Measurements from ENCODE around the gene CACNA2D2. TPM values are rescaled to one million over a fixed set of nuclear protein-coding genes. Genes with fewer than 3 reads are reported as not detected.

Gene CACNA2D2
- total RNA-seq, 1 donor from 2014 or later = 17.3 TPM

DNA sequence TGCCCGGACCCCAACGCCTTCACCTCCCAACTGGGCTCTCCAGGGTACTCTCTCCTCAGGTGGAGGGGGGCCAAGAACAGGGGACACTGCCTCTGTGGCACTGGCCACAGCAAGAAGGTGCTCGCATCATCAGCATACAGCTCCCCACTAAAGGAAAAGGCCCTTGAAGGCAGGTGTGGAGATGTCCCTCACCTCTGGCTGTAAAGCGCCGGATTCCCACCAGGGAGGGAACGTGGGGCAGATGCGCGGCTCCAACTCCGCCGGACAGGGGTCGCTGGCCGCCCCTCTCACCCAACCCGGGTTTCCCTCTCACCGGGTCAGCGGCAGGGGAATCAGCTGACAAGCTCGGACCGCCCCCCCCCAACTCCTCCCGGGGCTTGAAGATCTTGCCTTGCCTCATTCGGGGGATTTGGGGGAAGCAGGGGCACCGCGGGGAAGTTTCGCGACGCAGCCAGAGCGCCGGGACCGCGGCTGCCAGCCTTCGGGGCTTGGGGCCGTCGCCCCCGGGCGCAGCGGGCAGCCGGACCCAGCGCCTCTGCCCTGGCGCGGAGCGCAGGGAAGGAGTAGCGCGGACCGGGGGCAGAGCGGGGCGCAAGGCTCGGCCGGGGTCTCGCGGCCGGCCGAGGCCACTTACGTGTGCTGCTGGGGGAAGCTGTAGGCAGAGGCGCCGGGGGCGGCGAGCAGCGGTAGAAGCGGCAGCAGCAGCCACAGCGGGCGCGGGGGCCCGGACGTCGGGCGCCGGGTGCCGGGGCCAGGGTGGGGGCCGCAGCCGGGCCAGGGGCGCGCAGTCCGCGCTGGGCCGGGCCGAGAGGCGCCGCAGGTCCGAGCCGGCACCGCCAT is 630 bp downstream of the CACNA2D2 start:
- Mint-ChIP-seq H3K4me3 (ENCODE audit: unreplicated experiment) (peak overlapping the region; percentile 53), H3K27me3 (ENCODE audit: unreplicated experiment) (peaks cover 19% of the 10 kb centered on the region), H3K27ac (ENCODE audit: unreplicated experiment) (no peak overlapping the region), H3K9me3 (ENCODE audit: unreplicated experiment) (no peaks in the 10 kb centered on the region), H3K4me1 (ENCODE audit: unreplicated experiment) (peaks cover 8% of the 10 kb centered on the region), H3K36me3 (ENCODE audit: low read depth, unreplicated experiment) (peaks cover 4% of the 10 kb centered on the region)
- peak; percentile 47 for DNase-seq (ENCODE audit: low spot score)
- TF ChIP-seq CTCF (IDR thresholded peaks at IDR 0.05; ENCODE audit: unreplicated experiment) = no peak

- DNase-seq (ENCODE audit: low spot score) = no peak
- H3K27me3 Mint-ChIP-seq (ENCODE audit: unreplicated experiment) = peaks cover 19% of the 10 kb centered on the region
- no peak overlapping the region for H3K27ac Mint-ChIP-seq (ENCODE audit: unreplicated experiment)
- peaks cover 10% of the 10 kb centered on the region for H3K4me1 Mint-ChIP-seq (ENCODE audit: unreplicated experiment)
- H3K4me3 Mint-ChIP-seq (ENCODE audit: unreplicated experiment) = peak overlapping the region; percentile 53
- no peaks in the 10 kb centered on the region for H3K9me3 Mint-ChIP-seq (ENCODE audit: unreplicated experiment)
- no peak for TF ChIP-seq CTCF (IDR thresholded peaks at IDR 0.05; ENCODE audit: unreplicated experiment)
- H3K36me3 Mint-ChIP-seq (ENCODE audit: low read depth, unreplicated experiment) = peaks cover 4% of the 10 kb centered on the region
Observed at GRCh38 chr3:50502225-50502583, 1.2 kb downstream of the CACNA2D2 start.

- H3K36me3 Mint-ChIP-seq (ENCODE audit: low read depth, unreplicated experiment) = no peaks in the 10 kb centered on the region
- DNase-seq (ENCODE audit: low spot score) = no peak
- peaks cover 12% of the 10 kb centered on the region for H3K4me1 Mint-ChIP-seq (ENCODE audit: unreplicated experiment)
- no peak for TF ChIP-seq CTCF (IDR thresholded peaks at IDR 0.05; ENCODE audit: unreplicated experiment)
- peaks cover 4% of the 10 kb centered on the region for H3K27me3 Mint-ChIP-seq (ENCODE audit: unreplicated experiment)
- H3K4me3 Mint-ChIP-seq (ENCODE audit: unreplicated experiment) = no peak overlapping the region
- no peaks in the 10 kb centered on the region for H3K9me3 Mint-ChIP-seq (ENCODE audit: unreplicated experiment)
- no peak overlapping the region for H3K27ac Mint-ChIP-seq (ENCODE audit: unreplicated experiment)
Observed at GRCh38 chr3:50495609-50496423, 7.6 kb downstream of the CACNA2D2 start.

- Mint-ChIP-seq H3K9me3 (ENCODE audit: unreplicated experiment) (no peaks in the 10 kb centered on the region), H3K36me3 (ENCODE audit: low read depth, unreplicated experiment) (no peaks in the 10 kb centered on the region), H3K4me1 (ENCODE audit: unreplicated experiment) (peaks cover 12% of the 10 kb centered on the region), H3K27me3 (ENCODE audit: unreplicated experiment) (peaks cover 8% of the 10 kb centered on the region), H3K4me3 (ENCODE audit: unreplicated experiment) (no peak overlapping the region), H3K27ac (ENCODE audit: unreplicated experiment) (no peak overlapping the region)
- TF ChIP-seq CTCF (IDR thresholded peaks at IDR 0.05; ENCODE audit: unreplicated experiment) = no peak
- DNase-seq (ENCODE audit: low spot score) = no peak
Observed at GRCh38 chr3:50494126-50494525, 9.3 kb downstream of the CACNA2D2 start.

DNA sequence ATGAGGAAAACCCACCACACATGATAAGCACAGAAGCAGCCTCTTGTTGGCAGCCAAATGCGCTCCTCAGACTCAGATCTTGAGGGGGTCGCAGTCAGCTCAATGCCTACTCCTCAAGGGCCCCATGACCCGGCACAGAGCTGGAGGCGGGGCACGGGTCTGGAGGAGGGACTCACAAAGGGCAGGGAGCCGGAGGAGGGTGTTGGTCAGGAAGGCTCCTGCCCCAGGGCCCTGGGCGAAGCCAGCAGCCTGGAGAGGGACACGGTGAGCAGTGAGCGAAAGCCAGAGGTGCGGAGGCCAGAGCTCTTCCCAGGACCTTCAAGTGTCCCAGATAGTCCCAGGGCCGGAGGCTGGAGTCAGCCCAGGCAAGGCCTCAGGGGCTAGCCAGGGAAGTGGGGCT is 9.8 kb downstream of the CACNA2D2 start:
- no peak overlapping the region for H3K4me3 Mint-ChIP-seq (ENCODE audit: unreplicated experiment)
- TF ChIP-seq CTCF (IDR thresholded peaks at IDR 0.05; ENCODE audit: unreplicated experiment) = no peak
- peaks cover 12% of the 10 kb centered on the region for H3K4me1 Mint-ChIP-seq (ENCODE audit: unreplicated experiment)
- H3K27me3 Mint-ChIP-seq (ENCODE audit: unreplicated experiment) = peaks cover 8% of the 10 kb centered on the region
- H3K36me3 Mint-ChIP-seq (ENCODE audit: low read depth, unreplicated experiment) = no peaks in the 10 kb centered on the region
- no peaks in the 10 kb centered on the region for H3K9me3 Mint-ChIP-seq (ENCODE audit: unreplicated experiment)
- DNase-seq (ENCODE audit: low spot score) = no peak
- no peak overlapping the region for H3K27ac Mint-ChIP-seq (ENCODE audit: unreplicated experiment)
